SK-N-SH (cell line): ENCODE measurements around the gene ZNF304. TPM values are rescaled to one million over a fixed set of nuclear protein-coding genes. Genes with fewer than 3 reads are reported as not detected.

Source experiments
- CTCF ChIA-PET: fragments of 300-600, 350-600 bp; formaldehyde crosslinking; extraction: SDS; loops from one replicate; lab custom pipeline; 2021; lab: Yijun Ruan, JAX
- POLR2A ChIA-PET: fragments of 350-600 bp; sonication (Branson Sonifier 250); formaldehyde crosslinking; extraction: SDS; loops from one replicate; lab custom pipeline; 2020; ENCODE audit warnings: antibody characterized with exemption, inconsistent platforms; lab: Yijun Ruan, JAX
- DNase-seq: peaks from one replicate; pipeline ENCODE4 v3.0.0; 2012
- H2AFZ ChIP-seq: fragments of 200-600 bp; sonication (generic); 2 replicates; pipeline ENCODE4 v1.8.1; 2016; ENCODE audit warnings: antibody characterized with exemption, mild to moderate bottlenecking, low read depth
- H3F3A ChIP-seq: fragments of 200-600 bp; sonication (generic); replicated peaks from 2 replicates; pipeline ENCODE3; 2016; ENCODE audit warnings: antibody characterized with exemption, mild to moderate bottlenecking; ENCODE audit not compliant: insufficient read depth
- H3K27ac ChIP-seq, 2 experiments: fragments of 200-500 bp in 1 of 2; fragments of 200-600 bp in 1 of 2; sonication (Bioruptor generic) in 1 of 2; sonication (generic), shearing (Covaris generic) in 1 of 2; 2 replicates each; pipeline versions ENCODE4 v1.5.1 to v1.6.1; 2014 to 2016; ENCODE audit warnings: low read depth in 2 of 2, inconsistent platforms in 1 of 2, low read length in 1 of 2, mild to moderate bottlenecking in 1 of 2, mixed read lengths in 1 of 2
- H3K27me3 ChIP-seq: fragments of 200-600 bp; sonication (generic), shearing (Covaris generic); 2 replicates; pipeline ENCODE4 v1.6.1; 2016; ENCODE audit warnings: mixed run types; ENCODE audit not compliant: insufficient read depth
- H3K36me3 ChIP-seq, 2 experiments: fragments of 200-500 bp in 1 of 2; fragments of 200-600 bp in 1 of 2; sonication (Bioruptor generic) in 1 of 2; sonication (generic) in 1 of 2; replicated peaks in 1 of 2; 2 replicates each; pipeline versions ENCODE3 to v1.5.1; 2014 to 2016; ENCODE audit warnings: low read length in 1 of 2, mild to moderate bottlenecking in 1 of 2; ENCODE audit not compliant: insufficient read depth in 2 of 2, control insufficient read depth in 1 of 2
- H3K4me1 ChIP-seq, 2 experiments: fragments of 200-500 bp in 1 of 2; fragments of 200-600 bp in 1 of 2; sonication (Bioruptor generic) in 1 of 2; sonication (generic), shearing (Covaris generic) in 1 of 2; 2 replicates each; pipeline versions ENCODE4 v1.5.1 to v1.6.1; 2014 to 2016; ENCODE audit warnings: low read depth in 1 of 2, low read length in 1 of 2, mixed run types in 1 of 2; ENCODE audit not compliant: insufficient read depth in 2 of 2, control insufficient read depth in 1 of 2
- H3K4me2 ChIP-seq: fragments of 200-600 bp; sonication (generic), shearing (Covaris generic); 2 replicates; pipeline ENCODE4 v1.6.1; 2017; ENCODE audit warnings: mixed run types
- H3K4me3 ChIP-seq, 2 experiments: fragments of 200-500 bp in 1 of 2; fragments of 200-600 bp in 1 of 2; sonication (Bioruptor generic) in 1 of 2; sonication (generic), shearing (Covaris generic) in 1 of 2; 2 replicates each; pipeline versions ENCODE4 v1.5.1 to v1.8.1; 2014 to 2016; ENCODE audit warnings: low read depth in 2 of 2, inconsistent platforms in 1 of 2, low read length in 1 of 2, mild to moderate bottlenecking in 1 of 2, mixed read lengths in 1 of 2, moderate library complexity in 1 of 2
- H3K79me2 ChIP-seq: fragments of 200-600 bp; sonication (generic); 2 replicates; pipeline ENCODE4 v1.8.1; 2017; ENCODE audit warnings: mild to moderate bottlenecking; ENCODE audit not compliant: insufficient read depth
- H3K9ac ChIP-seq: fragments of 200-600 bp; sonication (generic); 2 replicates; pipeline ENCODE4 v1.6.1; 2017; ENCODE audit warnings: mixed run types
- H3K9me2 ChIP-seq: fragments of 200-600 bp; sonication (generic); 2 replicates; pipeline ENCODE4 v1.6.1; 2017; ENCODE audit warnings: mixed run types
- H3K9me3 ChIP-seq: fragments of 200-600 bp; sonication (generic); 2 replicates; pipeline ENCODE4 v1.6.1; 2017; ENCODE audit warnings: mixed run types, mild to moderate bottlenecking, moderate library complexity
- H4K20me1 ChIP-seq: fragments of 200-600 bp; sonication (generic); 2 replicates; pipeline ENCODE4 v1.6.1; 2017; ENCODE audit warnings: mild to moderate bottlenecking, mixed run types; ENCODE audit not compliant: insufficient read depth
- CHD2 ChIP-seq: fragments of 150-350 bp; IDR thresholded peaks from 2 replicates; pipeline ENCODE4 v1.6.1; 2018; ENCODE audit warnings: low read length; ENCODE audit not compliant: partially characterized antibody
- EP300 ChIP-seq, 2 experiments: IDR thresholded peaks; 2 replicates each; pipeline versions ENCODE4 v1.4.0 to v1.6.1; 2012; ENCODE audit warnings: borderline replicate concordance in 1 of 2, low read depth in 1 of 2, low read length in 1 of 2
- FOXJ3 ChIP-seq: sonication (generic); formaldehyde crosslinking; IDR thresholded peaks from 2 replicates; pipeline ENCODE4 v1.5.1; 2020; ENCODE audit warnings: mild to moderate bottlenecking, missing genetic modification reagents
- FOXM1 ChIP-seq: IDR thresholded peaks from 2 replicates; pipeline ENCODE4 v1.4.0; 2012; ENCODE audit warnings: low read depth, mild to moderate bottlenecking
- GABPA ChIP-seq: IDR thresholded peaks from 2 replicates; pipeline ENCODE4 v1.4.0; 2012; ENCODE audit warnings: low read depth, mild to moderate bottlenecking
- GATA2 ChIP-seq: sonication (generic); formaldehyde crosslinking; IDR thresholded peaks from 2 replicates; pipeline ENCODE4 v1.5.0; 2020; ENCODE audit warnings: mild to moderate bottlenecking, missing genetic modification reagents
- JUND ChIP-seq: IDR thresholded peaks from 2 replicates; pipeline ENCODE4 v1.4.0; 2012
- MEF2A ChIP-seq: IDR thresholded peaks from 2 replicates; pipeline ENCODE4 v1.4.0; 2012; ENCODE audit warnings: low read depth, borderline replicate concordance
- NFIC ChIP-seq: IDR thresholded peaks from 2 replicates; pipeline ENCODE4 v1.4.0; 2012; ENCODE audit warnings: borderline replicate concordance
- RAD21 ChIP-seq: IDR thresholded peaks from 2 replicates; pipeline ENCODE4 v1.6.1; 2012; ENCODE audit warnings: mild to moderate bottlenecking, low read length
- RFX5 ChIP-seq: IDR thresholded peaks from 2 replicates; pipeline ENCODE4 v1.6.1; 2012; ENCODE audit warnings: mild to moderate bottlenecking, improper control_type of control experiment, low read length
- RXRA ChIP-seq: IDR thresholded peaks from 2 replicates; pipeline ENCODE4 v1.4.0; 2012; ENCODE audit warnings: low read depth, mild to moderate bottlenecking, borderline replicate concordance
- SMC3 ChIP-seq: IDR thresholded peaks from 2 replicates; pipeline ENCODE4 v1.6.1; 2012; ENCODE audit warnings: low read depth, low read length, improper control_type of control experiment
- TAF1 ChIP-seq: IDR thresholded peaks from 2 replicates; pipeline ENCODE4 v1.6.1; 2012; ENCODE audit warnings: low read depth, mild to moderate bottlenecking, low read length, moderate library complexity, borderline replicate concordance
- TCF12 ChIP-seq: IDR thresholded peaks from 2 replicates; pipeline ENCODE4 v1.4.0; 2012
- WGBS: methylation state at CpG from one replicate; pipeline ENCODE4 v1.1.6; 2017; ENCODE audit warnings: low lambda C conversion rate; 5-methylcytosine and 5-hydroxymethylcytosine counted together
- polyA plus RNA-seq, 3 experiments: library from polyadenylated mRNA; depleted of rRNA; stranded (reverse); fragments of >200 nt; gene quantifications; 2 replicates each; pipeline ENCODE4 v1.2.3, GENCODE V29; 2012
- TF ChIP-seq, protein P1 (sequence below): IDR thresholded peaks from 2 replicates; pipeline ENCODE4; 2012
- TF ChIP-seq, protein P2 (sequence below): fragments of 150-350 bp; IDR thresholded peaks from 2 replicates; pipeline ENCODE4 v1.6.1; 2016; ENCODE audit warnings: mild to moderate bottlenecking, low read depth, low read length
- TF ChIP-seq, protein P3 (sequence below): IDR thresholded peaks from 2 replicates; pipeline ENCODE4 v1.4.0; 2012; ENCODE audit warnings: low read depth, borderline replicate concordance
- TF ChIP-seq, protein P4 (sequence below): IDR thresholded peaks from 2 replicates; pipeline ENCODE4 v1.4.0; 2012; ENCODE audit warnings: low read depth, borderline replicate concordance

The ZNF304 gene
- polyA plus RNA-seq, 1 of the 3 experiments (the other 2 are of a cell fraction) = 2.5 TPM

DNA sequence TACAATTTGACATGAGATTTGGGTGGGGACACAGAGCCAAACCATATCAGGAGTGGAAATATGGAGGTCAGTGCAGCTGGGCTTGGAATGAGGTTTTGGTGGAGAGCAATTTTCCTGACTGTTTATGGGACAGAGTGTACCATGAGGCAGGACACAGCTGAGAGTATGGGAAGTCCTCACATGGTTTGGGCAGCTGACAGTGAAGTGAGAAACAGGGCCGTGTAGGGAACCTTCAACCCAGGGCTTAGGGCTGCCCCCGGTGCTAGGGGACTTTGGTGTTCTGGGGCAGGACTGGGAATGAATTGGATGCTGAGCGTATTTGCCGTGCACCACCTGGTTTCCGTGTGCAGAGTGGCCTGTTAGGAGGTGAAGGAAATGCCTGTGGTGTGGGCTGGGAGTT, 44.6 kb downstream of the ZNF304 start:
- Histone ChIP-seq H3K4me3 (no peak overlapping the region), H3K79me2 (peaks cover 56% of the 10 kb centered on the region), H3K9me3 (no peaks in the 10 kb centered on the region; the same call in 1 of the 2 replicates), H3K36me3 (peaks cover 43 to 47% of the 10 kb centered on the region in 2 experiments), H3K27ac (no peak overlapping the region), H3K4me1 (peaks cover 0 to 4% of the 10 kb centered on the region in 2 experiments; a peak in 2 of 4 replicates), H3K27me3 (no peaks in the 10 kb centered on the region), H3F3A (peaks cover 5% of the 10 kb centered on the region)
- POLR2A ChIA-PET = no interaction called here
- WGBS = 74% methylated on average over 5 of the region's 5 CpGs
- CTCF ChIA-PET = no interaction called here
- no peak for DNase-seq
- TF ChIP-seq TCF12 = no peak
- TF ChIP-seq CHD2 = no peak
- no peak for TF ChIP-seq JUND
- TF ChIP-seq RXRA = no peak
- no peak for TF ChIP-seq MEF2A
- TF ChIP-seq EP300 (IDR thresholded peaks at IDR 0.05; ENCODE audit: borderline replicate concordance in 1 of 2, low read depth in 1 of 2, low read length in 1 of 2) = no peak
- no peak for TF ChIP-seq NFIC
- no peak for TF ChIP-seq GABPA
- TF ChIP-seq, protein P1, sequence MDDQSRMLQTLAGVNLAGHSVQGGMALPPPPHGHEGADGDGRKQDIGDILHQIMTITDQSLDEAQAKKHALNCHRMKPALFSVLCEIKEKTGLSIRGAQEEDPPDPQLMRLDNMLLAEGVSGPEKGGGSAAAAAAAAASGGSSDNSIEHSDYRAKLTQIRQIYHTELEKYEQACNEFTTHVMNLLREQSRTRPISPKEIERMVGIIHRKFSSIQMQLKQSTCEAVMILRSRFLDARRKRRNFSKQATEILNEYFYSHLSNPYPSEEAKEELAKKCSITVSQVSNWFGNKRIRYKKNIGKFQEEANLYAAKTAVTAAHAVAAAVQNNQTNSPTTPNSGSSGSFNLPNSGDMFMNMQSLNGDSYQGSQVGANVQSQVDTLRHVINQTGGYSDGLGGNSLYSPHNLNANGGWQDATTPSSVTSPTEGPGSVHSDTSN = no peak
- no peak for TF ChIP-seq SMC3
- no peak for TF ChIP-seq TAF1
- TF ChIP-seq, protein P2, sequence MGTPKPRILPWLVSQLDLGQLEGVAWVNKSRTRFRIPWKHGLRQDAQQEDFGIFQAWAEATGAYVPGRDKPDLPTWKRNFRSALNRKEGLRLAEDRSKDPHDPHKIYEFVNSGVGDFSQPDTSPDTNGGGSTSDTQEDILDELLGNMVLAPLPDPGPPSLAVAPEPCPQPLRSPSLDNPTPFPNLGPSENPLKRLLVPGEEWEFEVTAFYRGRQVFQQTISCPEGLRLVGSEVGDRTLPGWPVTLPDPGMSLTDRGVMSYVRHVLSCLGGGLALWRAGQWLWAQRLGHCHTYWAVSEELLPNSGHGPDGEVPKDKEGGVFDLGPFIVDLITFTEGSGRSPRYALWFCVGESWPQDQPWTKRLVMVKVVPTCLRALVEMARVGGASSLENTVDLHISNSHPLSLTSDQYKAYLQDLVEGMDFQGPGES = no peak
- TF ChIP-seq GATA2 (CRISPR knock-in tag) = no peak
- no peak for TF ChIP-seq FOXJ3 (CRISPR knock-in tag)
- TF ChIP-seq RFX5 = no peak
- TF ChIP-seq FOXM1 = no peak
- TF ChIP-seq, all 33 proteins: peak for 0
- H2AFZ ChIP-seq = no peak overlapping the region
- H4K20me1 ChIP-seq = no peaks in the 10 kb centered on the region
- no peak overlapping the region for H3K4me2 ChIP-seq
- H3K9ac ChIP-seq = no peak overlapping the region
- no peaks in the 10 kb centered on the region for H3K9me2 ChIP-seq

DNA sequence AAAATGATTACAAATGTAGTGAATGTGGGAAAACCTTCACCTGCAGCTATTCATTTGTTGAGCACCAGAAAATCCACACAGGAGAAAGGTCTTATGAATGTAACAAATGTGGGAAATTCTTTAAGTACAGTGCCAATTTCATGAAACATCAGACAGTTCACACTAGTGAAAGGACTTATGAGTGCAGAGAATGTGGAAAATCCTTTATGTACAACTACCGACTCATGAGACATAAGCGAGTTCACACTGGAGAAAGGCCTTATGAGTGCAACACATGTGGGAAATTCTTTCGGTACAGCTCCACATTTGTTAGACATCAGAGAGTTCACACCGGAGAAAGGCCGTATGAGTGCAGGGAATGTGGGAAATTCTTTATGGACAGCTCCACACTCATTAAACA, 47.8 kb downstream of the ZNF304 start:
- Histone ChIP-seq H3K9me2 (no peaks in the 10 kb centered on the region), H3K9ac (no peak overlapping the region), H3F3A (no peaks in the 10 kb centered on the region), H3K9me3 (no peaks in the 10 kb centered on the region; the same call in 1 of the 2 replicates), H2AFZ (no peak overlapping the region), H3K4me2 (no peak overlapping the region), H3K27ac (no peak overlapping the region), H3K36me3 (peaks cover 29 to 48% of the 10 kb centered on the region in 2 experiments), H3K27me3 (no peaks in the 10 kb centered on the region), H3K79me2 (peaks cover 27% of the 10 kb centered on the region), H3K4me3 (no peak overlapping the region), H4K20me1 (no peaks in the 10 kb centered on the region), H3K4me1 (no peaks in the 10 kb centered on the region)
- POLR2A ChIA-PET = no interaction called here
- WGBS = 98% methylated on average over 5 of the region's 5 CpGs
- CTCF ChIA-PET = interaction anchor here (0.8 to 1.5 kb wide), 2 partner anchors 7 to 8 kb away, joined by 4 read pairs; no protein-coding TSS in a partner anchor
- no peak for DNase-seq
- TF ChIP-seq, protein P1 = no peak
- TF ChIP-seq SMC3 (no peak), RAD21 (no peak), MEF2A (no peak), GABPA (no peak)
- TF ChIP-seq, protein P3, sequence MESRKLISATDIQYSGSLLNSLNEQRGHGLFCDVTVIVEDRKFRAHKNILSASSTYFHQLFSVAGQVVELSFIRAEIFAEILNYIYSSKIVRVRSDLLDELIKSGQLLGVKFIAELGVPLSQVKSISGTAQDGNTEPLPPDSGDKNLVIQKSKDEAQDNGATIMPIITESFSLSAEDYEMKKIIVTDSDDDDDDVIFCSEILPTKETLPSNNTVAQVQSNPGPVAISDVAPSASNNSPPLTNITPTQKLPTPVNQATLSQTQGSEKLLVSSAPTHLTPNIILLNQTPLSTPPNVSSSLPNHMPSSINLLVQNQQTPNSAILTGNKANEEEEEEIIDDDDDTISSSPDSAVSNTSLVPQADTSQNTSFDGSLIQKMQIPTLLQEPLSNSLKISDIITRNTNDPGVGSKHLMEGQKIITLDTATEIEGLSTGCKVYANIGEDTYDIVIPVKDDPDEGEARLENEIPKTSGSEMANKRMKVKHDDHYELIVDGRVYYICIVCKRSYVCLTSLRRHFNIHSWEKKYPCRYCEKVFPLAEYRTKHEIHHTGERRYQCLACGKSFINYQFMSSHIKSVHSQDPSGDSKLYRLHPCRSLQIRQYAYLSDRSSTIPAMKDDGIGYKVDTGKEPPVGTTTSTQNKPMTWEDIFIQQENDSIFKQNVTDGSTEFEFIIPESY = no peak
- TF ChIP-seq, protein P4, sequence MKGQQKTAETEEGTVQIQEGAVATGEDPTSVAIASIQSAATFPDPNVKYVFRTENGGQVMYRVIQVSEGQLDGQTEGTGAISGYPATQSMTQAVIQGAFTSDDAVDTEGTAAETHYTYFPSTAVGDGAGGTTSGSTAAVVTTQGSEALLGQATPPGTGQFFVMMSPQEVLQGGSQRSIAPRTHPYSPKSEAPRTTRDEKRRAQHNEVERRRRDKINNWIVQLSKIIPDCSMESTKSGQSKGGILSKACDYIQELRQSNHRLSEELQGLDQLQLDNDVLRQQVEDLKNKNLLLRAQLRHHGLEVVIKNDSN = no peak
- TF ChIP-seq, protein P2 = no peak
